HG03457 (cell line): ENCODE data around the gene TNS1.

Experiments
- ATAC-seq: cut with Tn5 transposase; IDR thresholded peaks from one replicate; pipeline ENCODE4 v1.9.1; 2021; ENCODE audit warnings: moderate number of reproducible peaks; ENCODE audit not compliant: unreplicated experiment

The TNS1 gene

GRCh38 chr2:217981084-217981730 lies 21.6 kb downstream of the TNS1 start:
- no peak for ATAC-seq

DNA sequence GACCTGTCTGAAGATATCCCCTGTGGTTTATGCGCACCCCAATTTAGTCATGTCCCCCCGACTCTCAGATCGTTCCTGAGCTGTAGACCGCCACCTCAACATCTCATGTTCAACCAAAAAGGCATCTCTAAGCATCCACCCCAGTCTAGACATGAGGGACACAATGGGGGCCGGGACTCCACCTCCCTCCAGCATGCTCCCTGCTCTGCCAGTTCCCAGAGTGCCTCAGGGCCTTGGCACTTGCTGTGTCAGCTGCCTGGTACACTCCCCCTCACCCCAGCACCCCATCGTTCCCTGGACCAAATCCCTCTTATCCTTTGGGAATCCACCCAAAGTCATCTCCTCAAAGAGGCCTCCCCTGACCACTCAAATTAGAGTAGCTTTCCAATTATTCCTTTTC lies 22.2 kb downstream of the TNS1 start:
- no peak for ATAC-seq

GRCh38 chr2:217980036-217980435 lies 22.8 kb downstream of the TNS1 start:
- ATAC-seq = no peak

- no peak for ATAC-seq
These were observed 23.5 kb downstream of the TNS1 start for GRCh38 chr2:217979151-217979811.

DNA sequence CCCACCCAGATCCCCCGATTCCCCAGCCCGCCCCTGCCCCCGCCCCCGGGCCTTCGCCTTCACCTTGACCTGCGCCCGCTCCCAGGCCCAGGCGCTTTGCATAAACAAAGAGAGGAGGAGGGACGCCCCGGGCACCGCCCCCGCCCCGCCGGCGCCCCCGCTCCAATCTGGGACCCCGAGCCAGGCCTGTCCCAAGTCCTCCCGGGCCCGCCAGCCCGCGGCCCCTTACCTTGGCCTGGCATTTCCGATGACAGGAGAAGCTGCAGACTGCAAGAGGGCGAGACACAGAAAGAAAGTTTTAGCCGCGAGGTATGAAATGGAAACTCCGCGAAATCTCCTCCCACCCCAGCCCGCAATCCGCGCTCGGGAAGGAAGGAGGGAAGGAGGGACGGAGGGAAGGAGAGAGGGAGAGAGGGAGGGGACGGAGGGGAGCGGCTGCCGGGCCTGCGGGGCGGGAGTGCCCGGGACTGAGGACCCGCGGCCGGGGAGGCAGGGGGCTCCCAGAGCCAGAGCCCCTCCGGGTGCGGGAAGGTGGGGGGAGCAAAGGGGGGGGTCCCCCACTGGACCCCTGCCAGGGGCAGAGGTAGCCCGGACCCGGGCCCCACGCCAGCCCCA lies 24.2 kb downstream of the TNS1 start:
- ATAC-seq = no peak

GRCh38 chr2:217977840-217978535 lies 24.8 kb downstream of the TNS1 start:
- ATAC-seq = no peak

DNA sequence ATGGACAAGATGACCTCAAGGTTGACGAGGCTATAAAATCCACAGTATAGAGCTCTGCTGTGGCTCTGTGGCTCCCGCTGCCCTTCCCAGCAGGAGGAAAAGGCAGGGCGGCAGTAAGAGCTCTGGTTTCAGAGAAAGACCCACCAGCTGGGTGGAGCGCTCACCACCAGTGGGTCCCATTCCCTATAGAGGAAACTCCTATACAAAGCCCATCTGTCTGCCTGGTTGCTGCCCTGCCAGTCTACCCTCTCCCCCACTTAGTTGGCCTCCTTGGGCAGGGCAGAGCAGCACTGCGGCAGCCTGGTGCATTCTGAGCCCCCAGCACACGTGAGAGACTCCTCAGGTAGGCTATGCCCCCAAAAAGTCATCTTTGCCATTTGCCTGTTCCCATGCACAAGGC lies 26.5 kb downstream of the TNS1 start:
- ATAC-seq = no peak

DNA sequence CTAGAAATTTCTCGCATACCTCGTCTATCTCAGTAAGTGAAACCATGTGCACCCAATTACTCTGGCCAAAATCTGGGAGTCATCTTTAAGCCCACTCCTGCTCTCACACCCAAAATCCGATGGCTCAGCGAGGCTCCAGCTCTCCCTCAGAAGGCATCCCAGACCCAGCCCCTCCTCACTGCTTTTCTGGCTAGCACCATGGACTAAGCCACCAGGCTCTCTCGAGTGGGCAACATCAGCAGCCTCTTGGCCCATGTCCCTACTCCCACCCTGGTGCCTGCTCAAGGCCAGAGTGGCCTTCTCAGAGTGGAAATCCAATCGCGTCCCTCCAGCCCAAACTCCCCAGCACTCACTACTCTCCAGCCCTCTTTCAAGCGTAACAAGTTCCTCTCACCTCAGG lies 27.2 kb downstream of the TNS1 start:
- no peak for ATAC-seq

DNA sequence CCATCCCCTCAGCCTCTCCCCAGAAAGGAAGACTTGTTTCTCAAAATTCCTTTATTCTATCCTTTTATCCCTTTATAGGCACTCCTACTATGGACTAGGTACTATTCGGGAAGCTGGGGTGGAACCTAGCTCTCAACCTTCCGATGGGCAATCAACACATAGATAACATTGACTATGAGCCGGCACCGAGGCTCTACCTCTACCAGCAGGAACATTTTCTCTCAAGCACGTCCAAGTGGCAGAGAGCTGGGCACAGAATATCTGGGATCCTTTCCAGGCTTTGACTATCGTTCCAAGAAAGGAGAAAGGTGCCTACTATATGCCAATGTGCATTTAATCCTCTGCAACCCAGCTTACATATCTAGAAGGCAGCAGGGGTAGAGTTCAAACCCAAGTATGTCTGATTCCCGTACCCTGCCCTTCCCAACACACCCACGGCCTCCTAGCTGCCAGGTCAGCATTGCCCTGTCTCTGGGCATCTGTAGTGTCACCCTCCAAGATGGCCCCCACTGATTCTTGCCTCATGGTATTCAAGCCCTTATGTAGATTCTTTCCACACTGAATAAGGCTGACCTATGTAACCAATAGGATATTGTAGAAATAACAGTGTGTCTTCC lies 28.3 kb downstream of the TNS1 start:
- no peak for ATAC-seq

DNA sequence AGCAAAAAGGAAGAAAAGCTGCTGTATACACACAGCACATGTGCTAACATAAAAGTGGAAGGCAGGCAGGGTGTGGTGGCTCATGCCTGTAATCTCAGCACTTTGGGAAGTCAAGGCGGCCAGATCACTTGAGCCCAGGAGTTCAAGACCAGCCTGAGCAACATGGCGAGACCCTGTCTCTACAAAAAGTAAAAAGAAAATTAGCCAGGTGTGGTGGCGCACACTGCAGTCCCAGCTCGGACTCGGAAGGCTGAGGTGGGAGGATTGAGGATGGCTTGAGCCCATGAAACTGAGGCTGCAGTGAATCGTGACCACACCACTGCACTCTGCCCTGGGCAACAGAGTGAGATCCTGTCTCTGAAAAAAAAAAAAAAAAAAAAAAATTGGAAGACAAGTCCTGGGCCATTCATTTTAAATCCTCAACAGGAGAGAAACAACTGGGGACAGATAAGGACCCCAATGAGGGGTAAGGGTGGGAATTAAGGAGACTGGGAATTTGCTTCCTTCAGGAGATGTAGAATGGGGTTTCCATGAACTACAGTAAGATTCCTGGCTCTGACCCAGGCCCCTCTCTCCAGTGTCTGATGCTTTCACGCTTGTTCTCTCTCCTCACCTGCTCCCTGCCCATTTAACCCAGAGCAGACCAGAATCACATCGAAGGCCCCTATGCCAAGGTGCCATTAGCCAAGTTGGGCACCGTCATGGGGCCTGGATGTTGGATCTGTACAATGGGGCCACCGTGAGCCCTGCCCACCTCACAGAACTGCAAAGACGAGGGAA lies 29.6 kb downstream of the TNS1 start:
- ATAC-seq = no peak

DNA sequence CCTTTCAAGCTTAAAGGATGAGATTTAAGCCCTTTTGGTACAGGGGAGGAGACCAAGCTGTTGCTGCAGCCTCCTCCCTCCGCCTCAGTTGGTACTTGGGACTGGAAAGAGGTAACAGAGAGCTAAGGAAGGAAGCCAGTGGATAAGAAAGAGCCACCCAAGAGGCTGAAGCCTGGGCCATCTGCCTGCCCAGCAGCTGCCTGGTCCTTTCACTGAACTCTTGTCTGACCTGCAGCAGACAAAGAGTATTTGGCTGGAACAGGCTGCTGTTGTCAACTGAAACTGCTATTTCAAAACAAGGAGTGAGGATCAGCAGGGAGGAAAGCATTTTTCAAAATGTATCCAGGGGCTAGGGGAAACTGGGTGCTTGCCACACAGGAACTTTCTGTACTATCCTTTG lies 30.3 kb downstream of the TNS1 start:
- ATAC-seq = no peak

GRCh38 chr2:217972037-217972436 lies 30.8 kb downstream of the TNS1 start:
- no peak for ATAC-seq

DNA sequence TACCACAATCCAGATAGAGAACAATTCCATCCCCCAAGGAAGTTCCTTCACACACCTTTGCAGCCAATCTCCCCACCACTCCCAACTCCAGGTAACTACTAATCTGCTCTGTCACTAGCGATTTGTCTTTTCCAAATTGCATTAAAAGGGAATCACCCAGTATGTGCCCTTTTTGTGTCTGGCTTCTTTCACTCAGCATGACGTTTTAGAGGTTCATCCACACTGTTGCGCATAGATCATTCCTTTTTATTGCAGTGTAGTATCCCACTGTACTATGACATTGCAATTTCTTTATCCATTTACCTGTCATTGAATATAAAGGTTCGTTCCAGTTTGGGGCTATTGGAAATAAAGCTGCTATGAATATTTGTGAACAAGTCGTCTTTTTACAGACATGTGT lies 31.6 kb downstream of the TNS1 start:
- no peak for ATAC-seq

GRCh38 chr2:217970206-217970605 lies 32.6 kb downstream of the TNS1 start:
- no peak for ATAC-seq

GRCh38 chr2:217969588-217969987 lies 33.2 kb downstream of the TNS1 start:
- ATAC-seq = no peak

DNA sequence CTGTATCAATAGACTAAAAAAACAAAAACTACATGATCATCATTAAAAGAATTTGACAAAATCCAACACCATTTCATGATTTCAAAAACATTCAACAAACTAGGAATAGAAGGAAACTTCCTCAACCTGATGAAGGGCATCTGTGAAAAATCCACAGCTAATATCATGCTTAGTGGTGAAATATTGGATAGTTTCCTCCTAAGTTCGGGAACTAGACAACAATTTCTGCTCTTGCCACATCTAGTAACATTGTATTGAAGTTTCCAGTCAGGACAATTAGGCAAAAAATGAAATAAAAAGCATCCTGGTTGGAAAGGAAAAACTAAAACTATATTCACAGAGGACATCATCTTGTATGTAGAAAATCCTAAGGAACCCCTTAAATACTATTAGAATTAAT lies 34.8 kb downstream of the TNS1 start:
- ATAC-seq = no peak

- ATAC-seq = no peak
These were observed 36.2 kb downstream of the TNS1 start for GRCh38 chr2:217966423-217967070.

- no peak for ATAC-seq
These were observed 38.3 kb downstream of the TNS1 start for GRCh38 chr2:217964275-217965161.

- no peak for ATAC-seq
These were observed 42.4 kb downstream of the TNS1 start for GRCh38 chr2:217960351-217960750.
